Middle frontal gyrus (tissue), 1 donor: ENCODE data around the gene PACRG.
"Not testable (repeated sequence)": the region's sequence is repeated elsewhere in the genome, so short reads cannot be mapped to it uniquely, and the experiment has no call there.

Source experiments
- DNase-seq: peaks from one replicate; pipeline ENCODE4 v3.0.0-alpha.2; 2015; ENCODE audit warnings: low spot score; ENCODE audit errors: extremely low spot score

The PACRG gene

DNA sequence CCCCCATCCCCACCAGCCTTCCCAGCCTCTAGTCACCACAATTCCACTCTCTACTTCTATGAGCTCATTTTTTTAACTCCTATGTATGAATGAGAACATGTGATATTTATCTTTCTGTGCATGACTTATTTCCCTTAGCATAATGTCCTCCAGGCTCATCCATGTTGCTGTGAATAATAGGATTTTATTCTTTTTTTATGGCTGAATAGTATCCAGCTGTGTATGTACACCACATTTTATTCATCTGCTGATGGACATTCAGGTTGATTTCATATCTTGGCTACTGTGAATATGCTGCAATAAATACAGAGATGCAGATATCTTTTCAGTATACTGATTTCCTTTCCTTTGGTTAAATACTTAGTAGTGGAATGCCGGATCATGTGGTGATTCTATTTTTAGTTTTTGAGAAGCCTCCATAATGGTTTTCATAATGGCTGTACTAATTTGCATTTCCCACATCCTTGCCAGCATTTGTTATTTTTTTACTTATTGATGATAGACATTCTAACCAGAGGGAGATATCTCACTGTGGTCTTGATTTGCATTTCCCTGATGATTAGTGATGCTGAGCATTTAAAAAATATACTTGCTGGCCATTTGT, 194.9 kb downstream of the PACRG start:
- no peak for DNase-seq

DNA sequence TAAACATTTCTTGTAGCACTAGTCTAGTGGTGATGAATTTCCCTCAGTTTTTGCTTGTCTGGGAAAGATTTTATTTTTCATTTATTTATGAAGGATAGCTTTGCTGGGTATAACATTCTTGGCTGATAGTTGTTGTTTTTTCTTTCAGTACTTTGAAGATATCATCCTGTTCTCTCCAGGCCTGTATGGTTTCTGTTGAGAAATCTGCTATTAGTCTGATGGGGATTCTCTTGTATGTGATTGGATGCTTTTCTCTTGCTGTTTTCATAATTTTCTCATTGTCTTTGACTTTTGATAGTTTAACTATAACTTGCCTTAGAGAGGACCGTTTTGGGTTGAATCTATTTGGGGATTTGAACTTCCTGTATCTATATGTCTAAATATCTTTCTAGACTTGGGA, 207.1 kb downstream of the PACRG start:
- no peak for DNase-seq

DNA sequence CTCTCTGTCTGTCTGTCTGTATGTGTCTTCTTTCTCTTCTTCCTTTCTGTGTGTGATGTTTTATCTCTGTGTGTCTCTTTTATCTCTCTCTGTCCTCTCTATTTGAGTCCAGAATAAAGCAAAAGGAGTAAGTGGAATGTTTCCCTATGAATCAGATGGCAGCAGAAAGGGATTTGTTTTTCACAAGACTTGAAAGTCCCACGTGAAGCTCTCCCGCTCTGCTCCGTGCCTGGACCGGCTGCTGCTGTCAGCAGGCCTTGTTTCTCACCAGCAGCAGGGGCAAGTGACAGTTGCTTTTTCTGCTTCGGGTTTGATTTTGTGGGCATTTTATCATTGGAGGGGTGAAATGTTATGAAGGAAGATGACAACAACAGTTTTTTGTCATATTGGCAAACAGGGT, 212.7 kb downstream of the PACRG start:
- DNase-seq, result no peak

DNA sequence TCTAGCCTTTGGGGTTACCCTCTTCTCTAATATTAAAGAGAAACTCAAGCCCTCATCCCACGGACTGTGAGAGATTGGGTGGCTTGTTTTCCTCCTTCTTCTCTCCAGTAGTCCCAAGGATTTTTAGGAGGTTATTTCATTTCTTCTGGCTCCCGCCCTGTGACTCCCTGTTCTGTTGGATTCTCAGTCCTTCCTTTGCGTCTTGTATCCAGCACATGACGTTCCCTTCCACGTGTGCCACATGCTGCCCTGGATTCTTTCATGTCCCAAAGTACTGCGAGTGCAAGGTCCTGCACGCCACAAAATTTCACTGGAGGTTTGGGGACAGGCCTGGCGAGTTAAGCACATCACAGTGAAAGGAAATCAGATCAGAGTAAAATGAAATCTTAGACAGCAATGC, 213.4 kb downstream of the PACRG start:
- no peak for DNase-seq

DNA sequence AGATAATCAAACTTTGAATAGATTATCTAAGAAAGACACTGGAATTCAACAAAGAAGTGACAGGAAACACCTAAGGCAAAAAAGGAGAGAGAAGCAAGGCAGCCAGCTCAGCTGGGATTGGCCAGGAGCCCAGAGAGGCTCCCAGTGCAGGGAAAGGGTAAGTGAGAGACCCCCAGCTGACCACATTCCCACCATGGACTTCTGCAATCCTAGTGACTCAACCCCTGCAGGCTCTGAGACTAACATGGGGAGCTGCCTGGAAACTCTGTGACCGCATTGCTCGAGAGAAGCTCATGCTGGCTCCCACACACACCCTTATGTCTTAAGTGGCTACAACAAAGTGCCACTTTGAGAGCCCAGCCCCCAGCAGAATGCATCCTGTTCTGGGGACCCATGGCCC, 215.1 kb downstream of the PACRG start:
- no peak for DNase-seq

DNA sequence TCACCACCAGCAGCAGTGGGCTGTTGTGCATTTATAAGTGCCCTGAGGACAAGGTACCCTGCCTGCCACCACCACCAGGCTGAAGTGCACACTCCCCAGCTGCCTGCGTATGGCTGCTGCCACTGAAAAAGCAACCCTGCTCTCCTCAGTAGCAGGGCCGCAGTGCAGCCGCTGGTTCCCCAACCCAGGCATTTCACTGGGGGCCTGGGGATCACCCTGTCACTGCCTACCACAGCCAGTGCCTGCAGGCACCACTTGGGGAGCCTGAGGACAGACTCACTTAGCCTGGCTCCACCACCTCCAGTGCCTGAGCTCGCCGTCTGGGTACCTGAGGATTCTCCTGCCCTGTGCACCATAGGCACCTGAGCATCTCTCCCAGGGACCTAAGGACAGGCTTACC, 215.6 kb downstream of the PACRG start:
- no peak for DNase-seq

DNA sequence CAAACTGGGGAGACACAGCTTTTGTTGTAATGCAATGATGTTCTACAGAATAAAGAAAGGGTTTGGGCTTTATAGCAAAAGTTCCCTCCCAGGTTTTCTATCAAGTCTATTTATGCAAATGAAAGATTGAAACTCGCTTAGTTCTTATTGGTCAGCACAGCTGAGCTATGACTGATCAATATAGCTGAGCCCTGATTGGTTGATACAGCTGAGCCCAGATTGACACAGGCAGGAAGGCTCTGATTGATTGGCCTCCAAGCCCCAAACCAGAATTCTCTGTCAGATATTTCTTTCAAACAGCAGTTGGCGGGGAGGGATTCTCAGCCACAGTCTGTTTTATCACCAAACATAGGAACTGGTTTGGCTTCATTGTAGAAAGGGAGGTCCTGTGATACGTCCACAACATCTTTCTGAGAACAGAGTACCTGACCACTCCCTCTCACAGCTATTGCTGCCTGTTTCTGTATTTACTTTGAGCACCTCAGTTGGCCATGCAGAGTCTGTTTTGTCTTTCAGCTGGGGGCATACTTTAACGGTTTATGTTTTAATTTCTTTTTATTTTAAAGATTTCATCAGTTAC, 223.5 kb downstream of the PACRG start:
- DNase-seq, result no peak

DNA sequence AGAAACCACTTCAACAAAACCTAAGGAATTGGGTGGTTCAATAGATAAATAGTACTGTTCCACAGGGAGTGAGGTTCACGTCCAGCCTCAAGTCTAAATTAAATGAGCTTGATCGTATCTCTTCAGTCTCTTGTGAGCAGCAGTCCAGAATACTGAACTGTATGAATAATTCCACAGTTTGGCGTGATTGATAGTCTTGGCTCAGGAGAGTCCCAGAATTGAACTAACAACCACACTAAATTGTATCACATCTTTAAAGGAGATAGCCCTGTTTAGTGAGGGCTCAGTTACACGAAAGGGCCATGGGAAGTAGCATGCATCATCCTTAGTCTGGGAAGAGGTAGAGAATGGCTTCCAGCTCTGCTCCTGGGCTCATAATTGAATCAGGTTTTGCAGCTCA, 224.6 kb downstream of the PACRG start:
- DNase-seq, result no peak

DNA sequence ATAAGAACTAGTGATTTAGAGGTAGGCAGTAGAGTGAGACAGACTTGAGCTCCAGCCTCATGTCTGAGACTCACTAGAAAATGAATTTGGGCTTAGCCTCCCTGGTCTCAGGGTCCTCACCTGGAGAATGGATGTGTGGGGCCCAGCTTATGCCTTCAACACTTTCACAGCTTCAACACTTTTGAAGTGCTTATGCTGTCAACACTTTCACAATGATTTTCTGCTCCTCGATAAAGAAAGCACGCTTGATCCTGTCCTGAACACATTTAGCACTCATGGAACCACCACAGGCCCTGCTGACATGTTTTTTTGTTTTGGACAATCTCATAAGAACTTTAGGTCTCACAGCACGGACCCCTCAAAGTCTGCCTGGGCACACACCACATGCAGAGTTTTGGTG, 229.3 kb downstream of the PACRG start:
- no peak for DNase-seq

DNA sequence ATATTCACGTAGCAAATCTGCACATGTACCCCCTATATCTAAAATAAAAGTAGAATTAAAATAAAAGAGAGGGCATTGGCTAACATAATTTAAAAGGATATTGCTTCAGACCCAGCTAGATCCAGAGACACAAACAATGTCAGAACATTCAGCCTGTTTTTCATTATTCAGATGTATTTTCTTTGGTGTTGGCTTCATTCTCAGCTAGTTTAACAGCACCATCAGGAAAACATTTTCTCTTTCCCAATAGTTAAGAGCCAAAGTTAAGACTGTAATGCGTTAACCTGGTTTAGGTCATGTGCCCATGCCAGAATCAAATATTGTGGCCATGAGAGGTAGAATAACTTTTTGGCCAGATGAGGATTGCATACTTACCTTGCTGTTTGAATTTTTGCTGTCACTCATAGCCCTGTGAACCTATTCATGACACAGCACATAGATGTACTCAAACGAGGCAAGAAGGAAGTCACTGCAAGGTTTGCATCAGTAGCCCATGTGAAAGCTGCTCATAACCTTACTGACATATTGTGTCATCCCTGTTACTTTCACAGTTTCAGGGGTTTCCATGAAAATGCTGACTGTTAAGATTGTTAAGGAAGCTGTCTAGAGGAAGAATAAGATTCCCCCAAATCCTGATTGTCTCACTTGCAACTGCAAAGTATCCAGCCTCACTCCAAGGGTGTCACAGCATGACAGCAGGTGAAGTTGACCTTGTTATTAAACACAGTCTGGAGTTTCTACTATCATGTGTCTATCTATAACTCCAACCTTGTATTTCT, 233.1 kb downstream of the PACRG start:
- no peak for DNase-seq

DNA sequence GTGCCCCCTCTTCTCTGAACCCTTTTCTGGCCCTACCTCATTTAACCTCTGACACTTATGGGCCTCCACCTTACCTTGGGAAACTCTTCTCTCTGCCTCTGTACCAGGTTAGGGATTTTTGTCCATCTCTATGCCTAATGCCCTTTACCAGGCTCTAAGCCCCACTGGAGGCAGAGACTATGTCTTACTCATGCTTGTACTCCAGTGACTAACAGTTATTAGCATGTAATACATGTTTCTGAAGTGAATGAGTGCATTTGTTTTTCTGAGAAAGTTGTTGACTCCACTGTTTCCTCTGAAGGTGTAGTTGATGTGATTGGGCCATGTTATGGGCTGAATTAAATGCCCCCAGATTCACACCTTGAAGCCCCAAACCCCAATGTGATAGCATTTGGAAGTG, 234.3 kb downstream of the PACRG start:
- no peak for DNase-seq

DNA sequence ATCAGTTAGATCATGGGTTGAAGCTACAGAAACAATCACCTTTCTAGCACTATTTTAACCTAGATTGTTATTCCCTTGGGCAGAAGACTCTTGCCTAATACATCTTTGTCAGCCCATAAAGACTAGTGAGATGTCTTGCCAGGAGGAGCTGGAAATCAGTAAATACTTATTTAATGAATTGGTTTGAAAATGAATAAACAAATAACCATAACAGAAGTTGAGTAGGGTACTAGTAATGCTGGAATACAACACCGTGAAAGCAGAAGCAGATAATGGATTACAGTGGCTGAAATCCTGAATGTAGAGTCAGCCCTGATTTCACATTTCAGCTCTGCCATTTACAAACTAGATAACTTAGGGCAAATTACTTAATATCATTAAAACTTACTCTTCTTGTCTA, 236.1 kb downstream of the PACRG start:
- DNase-seq, result no peak

DNA sequence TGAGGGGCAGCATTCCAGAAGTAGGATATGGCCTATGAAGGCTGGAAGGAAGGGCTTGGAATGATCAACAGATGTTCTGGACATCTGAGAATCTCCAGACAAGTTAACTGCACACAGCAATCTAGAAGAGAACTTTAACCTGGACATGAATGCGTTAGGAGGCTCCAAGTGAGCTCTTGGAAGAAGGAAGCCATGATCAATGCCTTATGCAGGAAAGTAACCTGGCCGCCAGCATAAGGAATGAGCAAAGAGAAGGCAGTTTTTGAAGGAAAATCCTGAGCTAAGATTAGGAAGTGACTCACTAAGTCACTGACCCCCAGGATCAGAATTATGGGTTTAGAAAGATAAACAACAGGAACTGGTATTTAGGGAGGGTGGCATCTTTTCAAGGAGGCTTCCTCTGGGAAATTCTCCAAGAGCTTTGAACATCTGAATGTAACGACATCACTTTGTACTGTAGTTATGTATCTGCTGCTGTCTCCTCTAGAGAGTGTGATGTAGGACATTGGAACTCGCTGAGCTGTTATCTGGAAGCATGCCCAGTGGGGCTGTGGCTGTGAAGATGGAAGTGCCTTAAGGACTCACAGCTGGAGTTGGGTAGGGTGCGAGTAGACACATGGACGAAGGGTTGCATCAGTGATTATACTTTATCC, 236.8 kb downstream of the PACRG start:
- DNase-seq, result no peak

DNA sequence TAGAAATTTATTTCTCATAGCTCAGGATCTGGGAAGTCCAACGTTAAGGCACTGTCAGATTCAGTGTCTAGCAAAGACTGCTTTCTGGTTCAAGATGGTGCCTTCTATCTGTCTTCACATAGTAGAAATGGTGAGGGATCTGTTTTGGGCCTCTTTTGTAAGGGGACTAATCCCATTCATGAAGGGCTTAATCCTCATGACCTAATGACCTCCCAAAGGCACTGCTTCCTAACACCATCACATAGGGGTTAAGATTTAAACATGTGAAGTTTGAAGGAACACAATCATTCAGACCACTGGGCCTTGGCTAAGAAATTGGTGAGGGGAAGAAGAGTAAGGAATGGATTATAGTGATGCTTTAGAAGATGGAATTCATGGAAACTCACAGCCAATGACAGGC, 237.6 kb downstream of the PACRG start:
- no peak for DNase-seq

DNA sequence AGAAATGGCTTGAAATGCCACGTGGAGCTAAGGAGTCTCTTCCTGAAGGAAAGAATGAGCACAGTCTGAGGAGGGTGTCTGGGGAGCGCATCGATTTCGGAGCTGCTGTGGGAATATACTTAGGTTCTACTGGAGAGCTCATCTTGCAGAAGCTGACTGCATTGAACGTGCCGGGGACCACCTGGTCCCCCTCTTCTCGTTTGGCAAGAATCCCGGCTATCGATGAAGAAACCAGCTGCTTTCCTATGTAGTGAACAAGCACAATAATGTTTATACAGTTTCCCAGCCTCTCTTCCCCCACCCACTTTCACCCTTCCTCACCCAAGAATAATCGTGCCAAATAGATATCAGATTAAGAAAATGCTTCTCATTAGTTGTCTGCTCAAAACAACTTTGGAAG, 242.5 kb downstream of the PACRG start:
- DNase-seq, result no peak

DNA sequence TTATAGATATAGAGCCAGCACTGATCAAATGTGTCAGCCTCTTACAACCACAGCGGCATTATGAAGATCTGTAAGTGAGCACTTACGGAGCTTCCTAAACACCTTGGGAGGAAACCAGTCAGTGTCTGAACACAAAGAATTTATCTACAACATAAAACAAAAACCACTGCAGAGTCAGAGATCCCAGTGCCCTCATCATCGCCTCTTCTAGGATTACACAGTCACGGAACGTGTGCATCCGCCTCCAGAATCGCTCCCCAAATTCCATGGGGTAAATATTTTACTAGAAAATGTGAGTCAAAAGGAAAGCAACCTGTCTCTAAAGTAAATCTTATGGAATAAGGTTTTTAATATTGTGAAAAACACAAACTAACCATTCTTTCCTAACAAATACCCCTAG, 243.6 kb downstream of the PACRG start:
- no peak for DNase-seq

DNA sequence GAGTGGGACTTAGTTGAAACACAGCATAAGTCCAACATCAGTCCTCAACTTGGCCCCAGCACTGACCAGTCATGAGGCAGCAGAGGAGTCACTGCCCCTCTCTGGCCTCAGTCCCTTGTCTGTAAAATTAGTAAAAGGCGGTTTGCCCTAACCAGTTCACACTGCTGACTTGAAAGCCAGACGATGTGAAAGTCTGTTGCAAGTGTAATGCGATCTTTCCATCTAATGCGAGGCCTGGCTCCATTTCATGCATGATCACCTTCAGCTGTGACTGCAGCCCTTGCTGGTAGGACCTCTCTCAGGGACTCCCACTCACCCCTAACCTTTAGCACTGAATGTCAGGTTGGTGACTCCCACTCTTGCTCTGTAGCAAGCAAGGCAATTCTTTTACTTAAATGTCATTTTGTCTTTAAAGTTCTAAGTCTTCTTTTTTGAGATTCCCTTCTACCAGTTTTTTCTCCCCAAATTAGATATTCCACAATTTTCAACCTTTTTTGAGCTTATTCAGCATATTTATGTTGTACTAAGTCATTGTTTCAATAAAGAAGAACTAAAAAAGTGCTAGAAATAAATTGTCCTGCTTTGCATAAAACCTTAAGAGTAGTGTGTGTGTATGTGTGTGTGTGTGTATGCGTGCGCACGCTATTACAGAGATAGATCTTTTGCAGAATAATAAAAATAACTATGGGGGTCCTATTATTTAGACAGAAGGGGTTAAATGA, 245.5 kb downstream of the PACRG start:
- no peak for DNase-seq

DNA sequence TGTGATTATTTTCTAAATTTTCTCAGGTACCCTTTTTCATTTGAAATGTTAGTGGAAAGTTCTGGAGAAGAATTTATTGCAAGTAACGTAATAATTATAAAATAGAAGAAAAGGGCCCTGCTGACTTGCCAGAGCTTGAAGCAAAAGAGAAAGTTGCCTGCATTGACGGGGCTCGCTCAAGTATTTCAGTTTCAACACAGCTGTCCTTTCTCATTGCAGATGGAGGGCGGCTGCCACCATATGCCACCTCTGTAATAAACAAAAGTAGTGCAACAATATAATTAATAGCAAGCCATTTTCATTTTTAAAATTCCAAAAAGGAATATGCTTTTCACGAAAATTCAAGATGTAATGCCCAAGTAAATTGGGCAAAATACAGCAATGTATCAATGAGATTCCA, 246.2 kb downstream of the PACRG start:
- DNase-seq, result no peak

DNA sequence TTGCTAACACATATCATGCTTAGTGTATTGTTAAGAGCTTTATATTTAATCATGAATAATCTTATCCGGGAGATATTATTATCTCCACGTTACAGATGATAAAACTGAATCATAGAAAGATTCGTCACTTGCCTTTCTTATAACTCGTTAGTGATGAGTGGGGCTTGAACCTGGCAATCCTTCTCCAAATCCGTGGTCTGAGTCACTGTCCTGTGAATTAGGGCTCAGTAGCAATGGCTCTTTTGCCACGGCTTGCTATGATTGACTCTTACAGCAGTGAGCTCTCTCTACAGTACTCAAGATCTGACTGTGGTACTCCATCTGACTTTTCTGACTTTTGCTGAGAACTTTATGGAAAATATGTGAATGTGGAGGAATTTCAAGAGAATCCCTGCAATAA, 246.9 kb downstream of the PACRG start:
- no peak for DNase-seq

DNA sequence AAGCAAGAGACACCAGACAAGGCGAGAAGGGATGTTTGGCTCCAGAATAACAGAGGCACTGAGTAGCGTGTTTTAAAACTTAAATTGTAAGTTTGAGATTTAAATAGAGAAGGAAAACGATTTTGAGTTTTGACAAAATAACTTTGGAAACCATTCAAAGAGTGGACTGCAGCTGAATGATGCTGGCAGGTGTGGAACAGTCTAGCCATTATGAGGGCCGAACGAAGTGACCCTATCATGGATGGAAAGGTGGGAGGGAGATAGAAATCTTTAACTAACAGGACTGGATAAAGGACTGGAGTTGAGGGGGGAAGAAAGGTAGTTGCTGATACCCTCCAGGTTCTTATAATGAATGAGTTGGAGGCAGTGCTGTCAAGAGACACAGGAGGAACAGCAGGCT, 248.4 kb downstream of the PACRG start:
- no peak for DNase-seq

DNA sequence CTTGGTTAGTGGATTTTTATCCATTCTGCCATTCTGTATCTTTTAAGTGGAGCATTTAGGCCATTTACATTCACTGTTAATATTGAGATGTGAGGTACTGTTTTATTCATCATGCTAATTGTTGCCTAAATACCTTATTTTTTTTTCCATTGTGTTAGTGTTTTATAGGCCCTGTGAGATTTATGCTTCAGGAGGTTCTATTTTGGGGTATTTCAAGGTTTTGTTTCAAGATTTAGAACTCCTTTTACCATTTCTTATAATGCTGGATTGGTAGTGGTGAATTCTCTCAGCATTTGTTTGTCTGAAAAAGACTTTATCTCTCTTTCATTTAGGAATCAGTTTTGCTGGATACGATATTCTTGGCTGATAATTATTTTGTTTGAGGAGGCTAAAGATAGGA, 255.5 kb downstream of the PACRG start:
- not testable (repeated sequence) for DNase-seq

DNA sequence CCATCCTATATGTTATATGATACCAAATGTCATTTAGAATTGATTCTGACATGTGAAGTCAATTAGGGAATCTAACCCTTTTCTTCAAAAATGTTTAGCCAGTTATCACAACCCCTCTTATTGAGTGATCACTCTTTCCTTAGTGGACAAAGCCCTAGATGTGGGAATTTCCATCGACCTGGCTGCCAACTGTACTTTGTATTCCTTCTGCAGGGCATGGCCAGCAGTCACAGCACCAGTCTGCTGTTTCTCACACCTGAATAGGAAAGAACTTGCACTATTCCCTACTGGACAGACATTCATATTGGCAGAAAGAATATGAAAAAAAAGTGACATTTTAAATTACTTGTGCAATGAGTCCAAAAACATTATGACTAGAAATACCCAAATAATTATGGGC, 271.0 kb downstream of the PACRG start:
- no peak for DNase-seq
